ENCODE results near the gene WNT11. TPM values are rescaled to one million over a fixed set of nuclear protein-coding genes. Genes with fewer than 3 reads are reported as not detected.

WNT11 gene
- total and polyA plus RNA-seq, 2 of the 13 experiments (the other 11 are each of a cell fraction or from before 2014, with no cell fraction given), result 0.34 to 0.66 TPM

- TF ChIP-seq, protein P1, sequence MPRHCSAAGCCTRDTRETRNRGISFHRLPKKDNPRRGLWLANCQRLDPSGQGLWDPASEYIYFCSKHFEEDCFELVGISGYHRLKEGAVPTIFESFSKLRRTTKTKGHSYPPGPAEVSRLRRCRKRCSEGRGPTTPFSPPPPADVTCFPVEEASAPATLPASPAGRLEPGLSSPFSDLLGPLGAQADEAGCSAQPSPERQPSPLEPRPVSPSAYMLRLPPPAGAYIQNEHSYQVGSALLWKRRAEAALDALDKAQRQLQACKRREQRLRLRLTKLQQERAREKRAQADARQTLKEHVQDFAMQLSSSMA (CRISPR knock-in tag; IDR thresholded peaks at IDR 0.05), result peak; percentile 7; the same call in 1 of the 2 replicates
- TF ChIP-seq MTA1 (CRISPR knock-in tag; IDR thresholded peaks at IDR 0.05; ENCODE audit: borderline replicate concordance), result peak; percentile 75; the same call in 1 of the 2 replicates
- peak; percentile 69; the same call in 1 of the 2 replicates for TF ChIP-seq ZNF598 (CRISPR knock-in tag; IDR thresholded peaks at IDR 0.05; ENCODE audit: borderline replicate concordance)
- 0 out of 2 replicates have a peak, but pooled peaks have one; percentile 71 for TF ChIP-seq ARID4A (CRISPR knock-in tag; IDR thresholded peaks at IDR 0.05; ENCODE audit: borderline replicate concordance)
- peak; percentile 3; the same call in 1 of the 2 replicates for TF ChIP-seq CCDC6 (CRISPR knock-in tag; IDR thresholded peaks at IDR 0.05)
- TF ChIP-seq TBX2 (CRISPR knock-in tag; IDR thresholded peaks at IDR 0.05; ENCODE audit: borderline replicate concordance), result 0 out of 2 replicates have a peak, but pooled peaks have one; percentile 11
- no peak for TF ChIP-seq ZNF777 (CRISPR knock-in tag; IDR thresholded peaks at IDR 0.05)
- 0 out of 2 replicates have a peak, but pooled peaks have one; percentile 4 for TF ChIP-seq ZHX2 (IDR thresholded peaks at IDR 0.05; ENCODE audit: low read depth)
- no peak for TF ChIP-seq ZHX2 (CRISPR knock-in tag; IDR thresholded peaks at IDR 0.05; ENCODE audit: borderline replicate concordance)
- 0 out of 2 replicates have a peak, but pooled peaks have one; percentile 33 for TF ChIP-seq ZBTB7A (CRISPR knock-in tag; IDR thresholded peaks at IDR 0.05)
- TF ChIP-seq ZKSCAN5 (CRISPR knock-in tag; IDR thresholded peaks at IDR 0.05), result 0 out of 2 replicates have a peak, but pooled peaks have one; percentile 12
- no peak for TF ChIP-seq ZNF281 (CRISPR knock-in tag; IDR thresholded peaks at IDR 0.05; ENCODE audit: borderline replicate concordance)
- no peak for TF ChIP-seq U2AF2 (IDR thresholded peaks at IDR 0.05; ENCODE audit: low read depth, low read length)
Measured at GRCh38 chr11:76236092-76236999, 30.0 kb upstream of the WNT11 start (continued).
